Gastroesophageal sphincter (tissue), 3 donors: ENCODE measurements around the gene ALDH1L1.
A peak's percentile ranks its signal among the peaks of the same experiment; 100 is the strongest.

Experiments
- POLR2AphosphoS5 ChIP-seq: sonication (generic); formaldehyde crosslinking; IDR thresholded peaks from one replicate; pipeline ENCODE4 v1.6.1; 2017; ENCODE audit warnings: antibody characterized with exemption
- TF ChIP-seq, protein P1 (sequence below), 4 experiments: fragments of 200-600 bp in 2 of 4; fragments of 450-650 bp in 2 of 4; sonication (generic) in 1 of 4; IDR thresholded peaks; one replicate each; pipeline ENCODE4 v1.5.1; 2017 to 2019; ENCODE audit warnings: antibody characterized with exemption in 4 of 4, mild to moderate bottlenecking in 2 of 4, moderate library complexity in 2 of 4

DNA sequence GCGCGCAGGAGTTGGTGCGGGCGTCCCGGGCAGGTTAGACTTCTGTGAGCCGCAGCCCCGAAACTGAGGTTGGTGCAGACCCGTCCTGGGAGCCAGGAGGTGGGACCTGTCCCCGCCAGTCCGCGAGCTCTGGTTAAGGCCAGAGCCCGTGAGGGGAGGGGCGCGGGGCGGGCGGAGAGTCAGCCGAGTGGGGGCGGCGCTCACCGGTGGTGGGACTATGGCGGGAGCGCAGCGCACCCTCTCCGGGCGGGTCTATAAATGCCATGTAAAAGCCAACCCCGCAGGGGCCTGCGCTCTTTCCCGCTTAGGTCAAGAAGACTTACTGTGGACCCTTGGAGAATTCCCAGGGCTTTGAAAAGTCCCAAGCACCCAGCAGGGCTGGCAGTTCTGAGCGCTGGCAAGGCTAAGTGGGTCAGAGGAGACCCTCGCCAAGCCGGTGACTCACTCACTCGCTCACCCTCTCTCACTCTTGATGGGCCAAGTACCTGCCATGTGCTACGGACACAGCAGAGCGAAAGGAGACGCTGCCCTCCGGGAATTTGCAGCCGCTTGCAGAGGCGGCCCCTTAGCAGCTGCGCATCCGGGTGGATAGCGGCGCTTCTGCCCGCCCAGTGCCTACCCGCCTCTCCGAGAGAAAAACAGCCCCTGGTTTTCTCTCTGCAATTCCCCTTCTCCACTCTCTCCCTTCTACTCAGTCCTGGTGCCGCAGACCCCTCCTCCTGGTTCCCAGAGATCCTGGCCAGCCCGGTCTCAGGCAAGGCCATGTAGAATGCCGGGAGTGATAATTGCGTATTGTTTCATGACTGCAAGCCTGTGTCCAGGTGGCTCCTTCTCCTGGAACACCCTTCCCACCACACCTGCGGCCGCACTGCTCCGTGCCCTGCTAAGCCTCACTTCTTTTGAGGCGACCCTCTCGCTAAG lies at the start of gene ALDH1L1:
- TF ChIP-seq, protein P1, sequence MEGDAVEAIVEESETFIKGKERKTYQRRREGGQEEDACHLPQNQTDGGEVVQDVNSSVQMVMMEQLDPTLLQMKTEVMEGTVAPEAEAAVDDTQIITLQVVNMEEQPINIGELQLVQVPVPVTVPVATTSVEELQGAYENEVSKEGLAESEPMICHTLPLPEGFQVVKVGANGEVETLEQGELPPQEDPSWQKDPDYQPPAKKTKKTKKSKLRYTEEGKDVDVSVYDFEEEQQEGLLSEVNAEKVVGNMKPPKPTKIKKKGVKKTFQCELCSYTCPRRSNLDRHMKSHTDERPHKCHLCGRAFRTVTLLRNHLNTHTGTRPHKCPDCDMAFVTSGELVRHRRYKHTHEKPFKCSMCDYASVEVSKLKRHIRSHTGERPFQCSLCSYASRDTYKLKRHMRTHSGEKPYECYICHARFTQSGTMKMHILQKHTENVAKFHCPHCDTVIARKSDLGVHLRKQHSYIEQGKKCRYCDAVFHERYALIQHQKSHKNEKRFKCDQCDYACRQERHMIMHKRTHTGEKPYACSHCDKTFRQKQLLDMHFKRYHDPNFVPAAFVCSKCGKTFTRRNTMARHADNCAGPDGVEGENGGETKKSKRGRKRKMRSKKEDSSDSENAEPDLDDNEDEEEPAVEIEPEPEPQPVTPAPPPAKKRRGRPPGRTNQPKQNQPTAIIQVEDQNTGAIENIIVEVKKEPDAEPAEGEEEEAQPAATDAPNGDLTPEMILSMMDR (IDR thresholded peaks at IDR 0.05): peak in 1 of 4 experiments; percentile 13
- peak; percentile 99 for TF ChIP-seq POLR2AphosphoS5
